ENCODE data around the gene SMOC1.

SMOC1 gene

DNA sequence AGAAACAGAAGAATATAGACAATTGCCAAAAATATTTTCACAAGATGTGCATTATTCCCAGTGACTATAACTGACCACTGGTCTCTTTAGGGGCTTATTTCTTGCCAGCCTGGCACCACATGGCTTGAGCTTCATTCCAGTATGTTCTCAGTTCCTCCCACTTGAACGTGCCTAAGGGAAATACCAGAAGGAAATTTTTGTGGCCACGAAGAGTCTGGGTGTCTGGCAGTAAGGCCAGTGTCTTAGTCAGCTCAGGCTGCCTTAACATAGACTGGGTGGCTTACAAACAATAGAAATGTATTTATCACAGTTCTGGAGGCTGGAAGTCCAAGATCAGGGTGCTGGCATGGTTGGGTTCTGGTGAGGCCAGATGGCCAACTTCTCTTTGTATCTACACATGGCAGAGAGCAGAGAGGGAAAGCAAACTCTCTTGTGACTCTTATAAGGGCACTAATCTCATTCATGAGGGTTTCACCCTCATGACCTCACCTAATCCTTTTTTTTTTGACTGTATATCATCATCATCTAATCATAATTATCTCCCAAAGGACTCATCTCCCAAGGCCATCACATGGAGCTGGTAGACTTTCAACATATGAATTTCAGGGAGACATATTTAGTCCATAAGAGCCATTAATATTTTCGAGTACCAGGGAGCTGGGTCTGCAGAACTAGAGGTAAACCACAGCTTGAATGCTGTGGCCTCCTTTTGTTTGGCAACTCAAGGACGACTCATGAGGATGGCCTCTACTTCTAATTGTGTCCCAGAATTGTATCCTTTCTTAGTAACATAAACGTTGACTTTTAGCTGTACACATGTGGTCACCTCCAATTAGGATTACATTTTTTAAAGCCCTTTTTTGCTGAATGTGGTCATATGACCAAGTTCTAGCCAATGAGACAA is 5.1 kb upstream of the SMOC1 start:
- DNase-seq (ENCODE audit: low read depth in 1 of 2, low spot score in 1 of 2): peak in 1 of 2 experiments; percentile 45
- in situ Hi-C loops (cut with HindIII; ENCODE audit: low pct_unique_long_range_greater_than_20kb, low sequenced_read_pairs): no loop called here
- no peak for TF ChIP-seq JUND (IDR thresholded peaks at IDR 0.05; ENCODE audit: low read depth)

DNA sequence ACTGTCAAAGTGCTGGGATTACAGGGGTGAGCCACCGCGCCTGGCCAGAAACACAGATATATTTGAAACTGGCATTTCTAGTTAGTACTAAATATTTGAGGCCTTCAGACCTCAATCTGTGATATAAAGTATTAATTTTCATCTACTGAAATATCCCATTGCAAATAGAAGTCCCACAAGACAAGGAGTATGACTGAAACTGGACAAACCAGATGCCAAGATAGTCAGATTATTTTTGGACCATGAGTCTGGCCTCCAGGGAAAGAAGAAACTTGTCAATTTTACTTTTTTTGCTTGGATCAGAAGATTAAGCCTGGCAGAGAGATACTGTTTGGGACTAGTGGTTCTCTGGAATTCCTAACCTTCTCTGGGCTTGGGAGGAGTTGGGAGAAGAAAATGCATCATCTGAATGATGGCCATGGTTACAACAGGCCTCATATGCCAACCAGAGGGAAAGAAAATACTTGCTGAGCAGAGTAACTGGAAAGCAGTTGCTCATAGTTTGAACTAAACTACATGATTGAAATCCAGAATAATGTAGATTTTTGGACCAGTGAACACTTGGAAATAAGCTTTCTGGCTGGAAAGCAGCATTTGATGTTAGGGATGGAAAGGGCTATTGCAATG is 2.9 kb upstream of the SMOC1 start:
- in situ Hi-C loops (cut with HindIII; ENCODE audit: low pct_unique_long_range_greater_than_20kb, low sequenced_read_pairs): no loop called here
- TF ChIP-seq JUND (IDR thresholded peaks at IDR 0.05; ENCODE audit: low read depth): no peak
- DNase-seq (ENCODE audit: low read depth in 1 of 2, low spot score in 1 of 2): peak in 1 of 2 experiments; percentile 21

- in situ Hi-C loops (cut with HindIII; ENCODE audit: low pct_unique_long_range_greater_than_20kb, low sequenced_read_pairs): no loop called here
- peak in 1 of 2 experiments; percentile 49 for DNase-seq (ENCODE audit: low read depth in 1 of 2, low spot score in 1 of 2)
Measured at GRCh38 chr14:69876848-69877306, 2.3 kb upstream of the SMOC1 start.

DNA sequence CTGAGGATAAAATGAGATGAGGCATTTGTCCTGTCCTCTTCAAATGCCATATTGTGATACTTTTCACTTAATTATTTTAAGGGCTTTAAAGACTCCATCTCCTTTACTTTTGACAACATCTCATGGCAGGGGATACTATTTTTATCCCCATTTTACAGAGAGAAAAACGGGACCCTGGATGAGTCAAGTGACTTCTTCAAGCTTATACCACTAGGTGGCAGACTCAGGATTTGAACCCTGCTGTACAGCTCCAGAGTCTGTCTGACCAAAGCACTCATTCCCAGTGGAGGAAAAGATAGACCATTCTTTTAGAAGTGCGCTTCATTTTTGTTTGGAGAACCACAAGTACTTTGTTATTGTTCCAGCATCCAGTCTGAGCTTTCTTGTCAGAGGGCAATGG is 1.7 kb upstream of the SMOC1 start:
- peak; percentile 51 to 59 for DNase-seq (ENCODE audit: low read depth in 1 of 2, low spot score in 1 of 2)
- in situ Hi-C loops (cut with HindIII; ENCODE audit: low pct_unique_long_range_greater_than_20kb, low sequenced_read_pairs): no loop called here

More at GRCh38 chr14:69876848-69877306, 2.3 kb upstream of the SMOC1 start:
- no peak for TF ChIP-seq JUND (IDR thresholded peaks at IDR 0.05; ENCODE audit: low read depth)

GRCh38 chr14:69878251-69878650 is 965 bp upstream of the SMOC1 start:
- in situ Hi-C loops (cut with HindIII; ENCODE audit: low pct_unique_long_range_greater_than_20kb, low sequenced_read_pairs): no loop called here
- no peak for TF ChIP-seq JUND (IDR thresholded peaks at IDR 0.05; ENCODE audit: low read depth)
- no peak for DNase-seq (ENCODE audit: low read depth in 1 of 2, low spot score in 1 of 2)

More for the DNA sequence above, 1.7 kb upstream of the SMOC1 start:
- TF ChIP-seq JUND (IDR thresholded peaks at IDR 0.05; ENCODE audit: low read depth): no peak

GRCh38 chr14:69880044-69880487 is 850 bp downstream of the SMOC1 start:
- TF ChIP-seq JUND (IDR thresholded peaks at IDR 0.05; ENCODE audit: low read depth): no peak
- in situ Hi-C loops (cut with HindIII; ENCODE audit: low pct_unique_long_range_greater_than_20kb, low sequenced_read_pairs): no loop called here
- no peak for DNase-seq (ENCODE audit: low read depth in 1 of 2, low spot score in 1 of 2)

- in situ Hi-C loops (cut with HindIII; ENCODE audit: low pct_unique_long_range_greater_than_20kb, low sequenced_read_pairs): no loop called here
- TF ChIP-seq JUND (IDR thresholded peaks at IDR 0.05; ENCODE audit: low read depth): no peak
- DNase-seq (ENCODE audit: low read depth in 1 of 2, low spot score in 1 of 2): no peak
Measured at GRCh38 chr14:69880893-69881292, 1.7 kb downstream of the SMOC1 start.

GRCh38 chr14:69882116-69882864 is 3.1 kb downstream of the SMOC1 start:
- no peak for TF ChIP-seq JUND (IDR thresholded peaks at IDR 0.05; ENCODE audit: low read depth)
- in situ Hi-C loops (cut with HindIII; ENCODE audit: low pct_unique_long_range_greater_than_20kb, low sequenced_read_pairs): no loop called here
- DNase-seq (ENCODE audit: low read depth in 1 of 2, low spot score in 1 of 2): no peak

DNA sequence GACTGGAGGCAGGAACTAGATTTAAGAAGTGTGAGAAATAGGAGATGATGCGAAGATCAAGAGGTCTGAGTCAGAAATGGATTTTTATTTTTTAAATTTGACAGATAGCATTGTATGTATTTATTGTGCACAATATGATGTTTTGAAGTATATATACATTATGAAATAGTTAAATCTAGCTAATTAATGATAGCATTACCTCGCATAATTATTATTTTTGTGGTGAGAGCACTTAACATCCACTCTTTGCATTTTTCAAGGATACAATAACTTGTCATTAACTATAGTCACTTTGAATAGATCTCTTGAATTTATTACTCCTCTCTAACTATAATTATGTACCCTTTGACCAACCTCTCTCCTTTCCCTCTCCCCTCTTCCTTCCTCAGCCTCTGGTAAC is 3.7 kb downstream of the SMOC1 start:
- in situ Hi-C loops (cut with HindIII; ENCODE audit: low pct_unique_long_range_greater_than_20kb, low sequenced_read_pairs): no loop called here
- DNase-seq (ENCODE audit: low read depth in 1 of 2, low spot score in 1 of 2): no peak
- no peak for TF ChIP-seq JUND (IDR thresholded peaks at IDR 0.05; ENCODE audit: low read depth)

DNA sequence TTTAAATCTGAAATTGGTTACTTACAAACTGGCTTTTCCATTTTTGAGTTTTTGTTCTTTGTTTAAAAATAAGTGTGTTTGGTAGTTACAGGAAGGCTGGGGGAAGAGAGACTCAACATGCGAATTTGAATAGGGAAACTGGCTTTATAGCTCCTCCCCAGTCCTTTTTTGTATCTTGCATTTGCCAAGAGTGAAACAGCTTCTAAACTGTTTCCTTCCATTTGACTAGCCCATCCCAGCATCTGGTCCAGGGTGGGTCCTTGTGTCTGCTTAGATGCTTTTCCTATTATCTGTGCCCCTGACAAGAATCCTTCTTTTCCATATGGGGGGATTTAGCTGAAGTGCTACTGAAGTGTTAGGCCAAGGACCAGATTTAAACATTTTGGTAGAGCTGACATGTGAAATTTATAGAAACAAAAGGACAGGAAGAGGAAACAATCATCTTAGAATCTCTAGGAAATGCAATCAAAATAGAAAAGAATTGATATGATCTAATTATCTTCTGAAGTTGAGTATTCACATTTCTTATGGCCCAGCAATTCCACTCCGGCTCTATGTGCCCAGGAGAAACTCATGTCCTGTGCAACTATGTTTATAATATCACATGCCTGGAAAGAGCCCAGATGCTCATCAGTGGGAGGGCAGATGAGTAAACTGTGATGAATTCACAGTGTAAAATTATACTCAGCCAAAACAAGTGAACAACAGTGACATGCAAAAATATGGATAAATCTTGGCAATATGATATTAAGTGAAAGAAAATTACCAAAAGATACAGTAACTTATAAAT is 7.4 kb downstream of the SMOC1 start:
- no peak for DNase-seq (ENCODE audit: low read depth in 1 of 2, low spot score in 1 of 2)
- in situ Hi-C loops (cut with HindIII; ENCODE audit: low pct_unique_long_range_greater_than_20kb, low sequenced_read_pairs): no loop called here
- TF ChIP-seq JUND (IDR thresholded peaks at IDR 0.05; ENCODE audit: low read depth): no peak

GRCh38 chr14:69887740-69888657 is 8.8 kb downstream of the SMOC1 start:
- TF ChIP-seq JUND (IDR thresholded peaks at IDR 0.05; ENCODE audit: low read depth): no peak
- no peak for DNase-seq (ENCODE audit: low read depth in 1 of 2, low spot score in 1 of 2)
- in situ Hi-C loops (cut with HindIII; ENCODE audit: low pct_unique_long_range_greater_than_20kb, low sequenced_read_pairs): no loop called here

All from T47D (cell line).